A549 treated with dexamethasone at 1 μM for 4 hours (cell line): Measurements from ENCODE around the gene BOD1L1. TPM values are rescaled to one million over a fixed set of nuclear protein-coding genes. Genes with fewer than 3 reads are reported as not detected.

Experiments
- total RNA-seq: library from RNA; stranded (reverse); fragments of 200-300 nt; extraction: Qiagen RNA extraction; gene quantifications from 5 replicates; pipeline ENCODE4 v1.2.3, GENCODE V29; 2022

Gene BOD1L1
- 13.5 to 17.5 TPM (median 15.7 TPM) in 5 replicates for total RNA-seq

DNA sequence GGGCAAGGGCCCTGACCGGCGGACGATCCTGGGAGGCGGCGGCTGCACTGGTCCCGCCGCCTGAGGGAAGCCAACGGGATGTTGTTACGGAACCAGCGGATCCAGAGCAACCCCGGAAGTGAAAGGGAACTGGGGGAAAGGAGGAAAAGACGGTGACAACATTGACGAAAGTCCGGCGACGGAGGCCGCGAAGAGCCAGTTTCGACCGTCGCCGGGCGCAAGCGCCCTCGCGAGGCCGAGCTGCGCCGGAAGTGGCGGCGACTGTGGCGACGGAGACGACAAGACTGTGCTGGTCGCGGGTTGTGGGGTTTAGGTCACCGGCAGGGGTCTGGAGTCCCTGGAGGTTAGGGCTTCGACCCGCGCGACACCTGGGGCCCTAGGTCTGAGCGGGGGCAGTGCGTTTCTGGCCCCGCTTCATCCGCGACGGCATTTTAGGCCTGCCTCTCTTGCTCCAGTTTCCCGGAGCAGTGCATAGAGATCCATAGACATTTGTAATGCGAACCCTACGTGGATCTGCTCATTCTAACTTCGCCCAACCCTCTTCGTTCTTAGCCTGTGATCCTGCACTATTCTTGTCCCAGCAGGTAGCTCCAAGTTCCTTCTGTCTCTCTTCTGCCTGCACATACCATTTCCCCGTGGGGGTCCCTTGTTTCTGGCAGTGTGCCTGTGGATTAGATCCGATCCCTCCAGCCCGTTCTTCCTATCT lies at the start of gene BOD1L1:
Gene BOD1L1 (minus strand): TSS at position 120 of the 706 bp plus-strand sequence. CDS start 138 bp downstream, outside the sequence.

DNA sequence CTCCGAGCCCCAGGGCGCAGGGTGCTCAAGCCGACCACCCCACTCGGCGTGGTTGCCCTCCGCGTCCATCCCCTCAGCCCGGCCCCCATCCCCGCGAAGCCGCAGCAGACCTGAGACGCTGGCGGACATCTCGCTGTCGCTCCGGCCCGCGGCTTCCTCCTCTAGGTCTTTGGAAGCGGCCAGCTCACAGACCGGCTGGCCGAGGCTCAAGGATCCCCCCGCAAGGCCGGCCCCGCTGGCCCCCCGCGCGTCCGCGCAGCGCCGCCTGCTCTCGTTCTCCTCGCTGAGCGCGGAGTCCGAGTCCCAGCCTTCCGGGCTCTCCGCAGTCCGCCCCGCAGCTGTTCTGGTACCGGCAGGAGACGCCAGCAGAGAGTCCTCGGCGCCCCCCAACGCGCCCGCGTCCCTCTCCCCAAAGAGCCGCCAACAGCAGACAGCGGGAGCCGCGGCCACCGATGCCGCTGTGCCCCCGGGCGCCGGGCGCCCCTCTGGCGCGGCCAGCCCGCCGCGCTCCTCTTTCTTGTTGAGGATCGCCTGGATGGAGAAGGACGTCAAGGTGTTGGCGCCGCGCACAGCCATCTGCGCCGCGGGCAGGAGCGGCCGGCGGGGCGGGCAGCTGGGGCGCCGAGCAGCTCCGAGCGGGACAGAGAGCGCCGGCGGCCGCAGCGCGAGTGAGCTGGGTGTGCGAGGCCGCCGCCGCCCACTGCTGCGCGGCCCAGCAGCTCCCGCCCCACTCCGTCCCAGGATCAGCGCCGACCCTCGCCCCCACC lies 83.5 kb downstream of the BOD1L1 start, which contains the start of gene NKX3-2:
Gene NKX3-2 (minus strand): TSS at position 670 of the 767 bp plus-strand sequence. CDS start 94 bp downstream, at position 576.

Other genes starting within 250 kb of the BOD1L1 start
- gene RAB28, start 143.4 kb downstream of the BOD1L1 start, total RNA-seq: 8.1 to 9.2 TPM (median 8.2 TPM) in 5 replicates
- gene NKX3-2, start 83.2 kb downstream of the BOD1L1 start, total RNA-seq: 0.05 to 0.16 TPM (median 0.12 TPM) in 5 replicates